D721Med (cell line): ENCODE data around the gene CELSR3.
A peak's percentile ranks its signal among the peaks of the same experiment; 100 is the strongest.

ENCODE experiments used
- DNase-seq: peaks from one replicate; pipeline ENCODE4 v3.0.0; 2011; ENCODE audit warnings: low spot score; ENCODE audit not compliant: insufficient read length
- FAIRE-seq: peaks from 2 replicates; lab custom pipeline; 2011; peaks lifted over from hg19 to GRCh38; lab: Jason Lieb, UNC
- CTCF ChIP-seq: IDR thresholded peaks from 2 replicates; pipeline ENCODE4 v1.5.1; 2012; ENCODE audit warnings: mild to moderate bottlenecking, control low read depth; ENCODE audit not compliant: insufficient read depth; ENCODE audit errors: missing control alignments

The CELSR3 gene

GRCh38 chr3:48642605-48643004 lies 20.1 kb downstream of the CELSR3 start:
- DNase-seq (no peak), FAIRE-seq (no peak)
- TF ChIP-seq CTCF, result no peak

- DNase-seq (no peak), FAIRE-seq (no peak)
- no peak for TF ChIP-seq CTCF
These were observed 21.3 kb downstream of the CELSR3 start for GRCh38 chr3:48641396-48641795.

GRCh38 chr3:48639944-48640606 lies 22.6 kb downstream of the CELSR3 start:
- no peak for DNase-seq
- FAIRE-seq, result no peak
- TF ChIP-seq CTCF, result no peak

GRCh38 chr3:48637305-48637704 lies 25.4 kb downstream of the CELSR3 start:
- FAIRE-seq (no peak), DNase-seq (no peak)
- TF ChIP-seq CTCF, result no peak

GRCh38 chr3:48636149-48636655 lies 26.5 kb downstream of the CELSR3 start:
- no peak for TF ChIP-seq CTCF
- FAIRE-seq (no peak), DNase-seq (no peak)

- FAIRE-seq (no peak), DNase-seq (peak; percentile 100)
- peak; percentile 50 for TF ChIP-seq CTCF
These were observed 27.3 kb downstream of the CELSR3 start, which contains the start of gene SLC26A6 for GRCh38 chr3:48635222-48636021. TSS of gene SLC26A6 (minus strand) at chr3:48635461. CDS start at chr3:48635393, 68 bp downstream.
